Measurements from ENCODE around the gene DRC7. TPM values are rescaled to one million over a fixed set of nuclear protein-coding genes. Genes with fewer than 3 reads are reported as not detected.

The DRC7 gene
- total and polyA plus RNA-seq, 10 of the 15 experiments (the other 5 are each of a cell fraction or from before 2014, with no cell fraction given), result 0.06 to 0.49 (median 0.14) TPM; not detected in 4

DNA sequence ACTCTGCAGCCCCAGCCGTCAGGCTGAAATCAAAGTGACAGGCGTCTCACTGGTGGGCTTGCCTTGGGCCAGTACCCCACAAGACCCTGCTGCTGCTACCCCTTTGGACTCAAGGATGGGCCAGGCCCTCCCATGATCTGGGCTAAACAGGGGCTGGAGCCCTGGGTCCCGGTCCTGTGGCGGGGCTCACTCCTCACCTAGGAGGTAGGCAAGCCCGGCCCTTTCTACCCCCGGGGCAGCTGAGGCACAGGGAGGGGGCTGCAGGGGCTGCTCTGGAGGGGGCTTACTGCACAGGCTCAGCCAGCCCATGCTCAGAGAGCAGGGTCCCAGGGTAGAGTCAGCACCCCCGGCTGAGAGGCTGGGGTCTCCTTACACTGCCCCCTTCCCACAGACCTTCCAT, 64.5 kb downstream of the DRC7 start:
- POLR2A ChIA-PET, result no interaction called here

DNA sequence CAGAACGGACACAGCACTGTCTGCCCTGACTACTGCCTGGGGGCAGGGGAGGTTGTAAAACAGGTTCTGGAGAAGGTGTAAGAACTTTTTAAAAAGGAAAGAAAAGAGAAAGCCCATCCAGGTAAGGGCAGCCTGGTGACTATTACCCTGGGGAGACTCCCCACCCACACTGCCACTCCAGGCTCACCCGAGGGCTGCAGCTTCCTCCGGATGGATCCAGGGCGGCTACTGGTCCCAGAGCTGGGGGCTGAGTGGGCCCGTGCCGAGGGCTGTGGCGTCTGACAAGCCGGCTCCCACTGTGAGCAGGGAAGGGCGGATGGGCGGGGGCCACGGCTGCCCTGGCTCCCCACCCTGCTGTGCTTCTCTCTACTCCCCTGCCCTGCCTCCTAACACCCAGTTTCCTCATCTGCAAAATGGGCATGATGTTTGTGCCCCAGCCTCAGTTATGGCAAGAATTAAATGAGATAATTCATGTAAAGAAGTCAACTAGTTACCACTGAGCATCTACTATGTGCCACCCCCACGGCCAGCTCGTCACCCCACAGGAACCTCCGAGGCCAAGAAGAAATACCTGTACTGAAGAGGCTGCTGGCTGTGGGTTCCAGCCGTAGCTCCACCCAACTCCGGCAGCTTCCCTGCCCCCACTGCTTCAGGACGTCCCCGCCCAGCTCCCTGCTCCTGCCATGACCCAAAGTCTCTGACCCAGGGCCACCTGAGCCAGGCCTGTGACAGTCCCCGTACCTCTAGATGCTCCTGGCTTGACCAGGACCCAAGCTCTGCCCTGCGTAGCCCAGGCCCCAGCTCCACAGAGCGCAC, 65.1 kb downstream of the DRC7 start:
- no peak overlapping the region for H3K27ac ChIP-seq (ENCODE audit: control insufficient read depth, insufficient read depth)
- no peaks in the 10 kb centered on the region for H4K20me1 ChIP-seq (ENCODE audit: control insufficient read depth, insufficient read depth)
- BruUV-seq (replicated peaks), result no TSS peak
- H3K4me1 ChIP-seq (ENCODE audit: control insufficient read depth, insufficient read depth, low read length), result no peaks in the 10 kb centered on the region
- ATAC-seq, result no peak
- ChIA-PET RAD21 (ENCODE audit: unreplicated experiment) (interaction anchor here (0.8 kb wide), 1 partner anchor 64 kb away, joined by 3 read pairs; no protein-coding TSS in a partner anchor), CTCF (interaction anchor here (0.5 to 0.7 kb wide), 2 partner anchors 10 to 246 kb away, joined by 3 to 4 read pairs; no protein-coding TSS in a partner anchor), SMC1A (ENCODE audit: uncharacterized antibody, unreplicated experiment) (no interaction called here), POLR2A (interaction anchor here (0.8 kb wide), 1 partner anchor 734 kb away, joined by 3 read pairs; no protein-coding TSS in a partner anchor)
- no peak overlapping the region for H3K9ac ChIP-seq (ENCODE audit: control insufficient read depth, insufficient read depth, low read length)
- no peaks in the 10 kb centered on the region for H3K9me3 ChIP-seq (replicated peaks; ENCODE audit: control insufficient read depth, insufficient read depth, low read length)
- no peak for FAIRE-seq
- intact Hi-C loops (cut with micrococcal nuclease; ENCODE audit: unreplicated experiment), result loop anchor here (5.0 kb wide), 1 partner anchor 103 kb away; no protein-coding TSS in a partner anchor
- H2AFZ ChIP-seq (ENCODE audit: control insufficient read depth, low read depth, low read length), result no peak overlapping the region
- no peak for DNase-seq (ENCODE audit: low read depth, low spot score)
- H3K79me2 ChIP-seq (ENCODE audit: control insufficient read depth, insufficient read depth, low read length), result no peaks in the 10 kb centered on the region
- in situ Hi-C loops (cut with MboI), result loop anchor here (5.0 kb wide), 1 partner anchor 243 kb away; the partner anchor contains the start of genes USB1 and ZNF319
- no peaks in the 10 kb centered on the region; a peak in 1 of 4 replicates for H3K36me3 ChIP-seq (ENCODE audit: control insufficient read depth in 2 of 2, insufficient read depth in 2 of 2, low read length in 1 of 2)
- 51% methylated on average over 21 of the region's 21 CpGs for WGBS (ENCODE audit: insufficient coverage, insufficient replicate concordance, low lambda C conversion rate, missing lambda C conversion rate)
- no peaks in the 10 kb centered on the region for H3K27me3 ChIP-seq (replicated peaks in 1 of 2; ENCODE audit: control insufficient read depth in 2 of 2, insufficient read depth in 2 of 2, low read length in 1 of 2)
- no peak overlapping the region for H3K4me2 ChIP-seq (ENCODE audit: control insufficient read depth, insufficient read depth)
- no peak overlapping the region for H3K4me3 ChIP-seq
- TF ChIP-seq NFYA (IDR thresholded peaks at IDR 0.05; ENCODE audit: borderline replicate concordance, low read depth, low read length), result no peak
- TF ChIP-seq, protein P1, sequence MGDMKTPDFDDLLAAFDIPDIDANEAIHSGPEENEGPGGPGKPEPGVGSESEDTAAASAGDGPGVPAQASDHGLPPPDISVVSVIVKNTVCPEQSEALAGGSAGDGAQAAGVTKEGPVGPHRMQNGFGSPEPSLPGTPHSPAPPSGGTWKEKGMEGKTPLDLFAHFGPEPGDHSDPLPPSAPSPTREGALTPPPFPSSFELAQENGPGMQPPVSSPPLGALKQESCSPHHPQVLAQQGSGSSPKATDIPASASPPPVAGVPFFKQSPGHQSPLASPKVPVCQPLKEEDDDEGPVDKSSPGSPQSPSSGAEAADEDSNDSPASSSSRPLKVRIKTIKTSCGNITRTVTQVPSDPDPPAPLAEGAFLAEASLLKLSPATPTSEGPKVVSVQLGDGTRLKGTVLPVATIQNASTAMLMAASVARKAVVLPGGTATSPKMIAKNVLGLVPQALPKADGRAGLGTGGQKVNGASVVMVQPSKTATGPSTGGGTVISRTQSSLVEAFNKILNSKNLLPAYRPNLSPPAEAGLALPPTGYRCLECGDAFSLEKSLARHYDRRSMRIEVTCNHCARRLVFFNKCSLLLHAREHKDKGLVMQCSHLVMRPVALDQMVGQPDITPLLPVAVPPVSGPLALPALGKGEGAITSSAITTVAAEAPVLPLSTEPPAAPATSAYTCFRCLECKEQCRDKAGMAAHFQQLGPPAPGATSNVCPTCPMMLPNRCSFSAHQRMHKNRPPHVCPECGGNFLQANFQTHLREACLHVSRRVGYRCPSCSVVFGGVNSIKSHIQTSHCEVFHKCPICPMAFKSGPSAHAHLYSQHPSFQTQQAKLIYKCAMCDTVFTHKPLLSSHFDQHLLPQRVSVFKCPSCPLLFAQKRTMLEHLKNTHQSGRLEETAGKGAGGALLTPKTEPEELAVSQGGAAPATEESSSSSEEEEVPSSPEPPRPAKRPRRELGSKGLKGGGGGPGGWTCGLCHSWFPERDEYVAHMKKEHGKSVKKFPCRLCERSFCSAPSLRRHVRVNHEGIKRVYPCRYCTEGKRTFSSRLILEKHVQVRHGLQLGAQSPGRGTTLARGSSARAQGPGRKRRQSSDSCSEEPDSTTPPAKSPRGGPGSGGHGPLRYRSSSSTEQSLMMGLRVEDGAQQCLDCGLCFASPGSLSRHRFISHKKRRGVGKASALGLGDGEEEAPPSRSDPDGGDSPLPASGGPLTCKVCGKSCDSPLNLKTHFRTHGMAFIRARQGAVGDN (IDR thresholded peaks at IDR 0.05), result no peak
- no peak for TF ChIP-seq POU2F2 (IDR thresholded peaks at IDR 0.05; ENCODE audit: borderline replicate concordance, low read depth, low read length)
- TF ChIP-seq SKIL (IDR thresholded peaks at IDR 0.05; ENCODE audit: low read depth, poor library complexity, severe bottlenecking), result no peak

More for the DNA sequence above, 64.5 kb downstream of the DRC7 start:
- Histone ChIP-seq H3K4me1 (ENCODE audit: control insufficient read depth, insufficient read depth, low read length) (no peaks in the 10 kb centered on the region), H3K4me2 (ENCODE audit: control insufficient read depth, insufficient read depth) (no peak overlapping the region), H2AFZ (ENCODE audit: control insufficient read depth, low read depth, low read length) (no peak overlapping the region), H4K20me1 (ENCODE audit: control insufficient read depth, insufficient read depth) (no peaks in the 10 kb centered on the region), H3K36me3 (ENCODE audit: control insufficient read depth in 2 of 2, insufficient read depth in 2 of 2, low read length in 1 of 2) (no peaks in the 10 kb centered on the region; a peak in 1 of 4 replicates), H3K27me3 (replicated peaks in 1 of 2; ENCODE audit: control insufficient read depth in 2 of 2, insufficient read depth in 2 of 2, low read length in 1 of 2) (no peaks in the 10 kb centered on the region), H3K9me3 (replicated peaks; ENCODE audit: control insufficient read depth, insufficient read depth, low read length) (no peaks in the 10 kb centered on the region), H3K27ac (ENCODE audit: control insufficient read depth, insufficient read depth) (no peak overlapping the region), H3K79me2 (ENCODE audit: control insufficient read depth, insufficient read depth, low read length) (no peaks in the 10 kb centered on the region), H3K9ac (ENCODE audit: control insufficient read depth, insufficient read depth, low read length) (no peak overlapping the region), H3K4me3 (no peak overlapping the region)
- intact Hi-C loops (cut with micrococcal nuclease; ENCODE audit: unreplicated experiment) (loop anchor here (5.0 kb wide), 1 partner anchor 103 kb away; no protein-coding TSS in a partner anchor), in situ Hi-C loops (cut with MboI) (loop anchor here (5.0 kb wide), 1 partner anchor 243 kb away; the partner anchor contains the start of genes USB1 and ZNF319)
- ChIA-PET SMC1A (ENCODE audit: uncharacterized antibody, unreplicated experiment) (no interaction called here), CTCF (no interaction called here), RAD21 (ENCODE audit: unreplicated experiment) (interaction anchor here (0.8 kb wide), 1 partner anchor 64 kb away, joined by 3 read pairs; no protein-coding TSS in a partner anchor)
- TF ChIP-seq HDGF (IDR thresholded peaks at IDR 0.05) (no peak), BMI1 (IDR thresholded peaks at IDR 0.05; ENCODE audit: borderline replicate concordance) (no peak), HCFC1 (IDR thresholded peaks at IDR 0.05; ENCODE audit: low read length) (no peak), SMAD1 (IDR thresholded peaks at IDR 0.05; ENCODE audit: low read depth, partially characterized antibody) (no peak), RUNX3 (IDR thresholded peaks at IDR 0.05; ENCODE audit: low read length) (no peak), RFX5 (IDR thresholded peaks at IDR 0.05; ENCODE audit: low read depth, low read length) (no peak), CEBPB (IDR thresholded peaks at IDR 0.05; ENCODE audit: borderline replicate concordance in 1 of 2, low read depth in 2 of 2, low read length in 2 of 2) (no peak), YY1 (IDR thresholded peaks at IDR 0.05; ENCODE audit: low read depth, low read length) (no peak), STAT3 (IDR thresholded peaks at IDR 0.05; ENCODE audit: low read depth, low read length) (no peak)
- no peak for ATAC-seq
- DNase-seq (ENCODE audit: low read depth, low spot score), result no peak
- 63% methylated on average over 7 of the region's 7 CpGs for WGBS (ENCODE audit: insufficient coverage, insufficient replicate concordance, low lambda C conversion rate, missing lambda C conversion rate)
- BruUV-seq (replicated peaks), result no TSS peak
- FAIRE-seq, result no peak
